ENCODE measurements around the gene TFF1. TPM values are rescaled to one million over a fixed set of nuclear protein-coding genes. Genes with fewer than 3 reads are reported as not detected.

The TFF1 gene
- total RNA-seq, 2 donors from 2014 or later, result 3.0 to 66.4 TPM

DNA sequence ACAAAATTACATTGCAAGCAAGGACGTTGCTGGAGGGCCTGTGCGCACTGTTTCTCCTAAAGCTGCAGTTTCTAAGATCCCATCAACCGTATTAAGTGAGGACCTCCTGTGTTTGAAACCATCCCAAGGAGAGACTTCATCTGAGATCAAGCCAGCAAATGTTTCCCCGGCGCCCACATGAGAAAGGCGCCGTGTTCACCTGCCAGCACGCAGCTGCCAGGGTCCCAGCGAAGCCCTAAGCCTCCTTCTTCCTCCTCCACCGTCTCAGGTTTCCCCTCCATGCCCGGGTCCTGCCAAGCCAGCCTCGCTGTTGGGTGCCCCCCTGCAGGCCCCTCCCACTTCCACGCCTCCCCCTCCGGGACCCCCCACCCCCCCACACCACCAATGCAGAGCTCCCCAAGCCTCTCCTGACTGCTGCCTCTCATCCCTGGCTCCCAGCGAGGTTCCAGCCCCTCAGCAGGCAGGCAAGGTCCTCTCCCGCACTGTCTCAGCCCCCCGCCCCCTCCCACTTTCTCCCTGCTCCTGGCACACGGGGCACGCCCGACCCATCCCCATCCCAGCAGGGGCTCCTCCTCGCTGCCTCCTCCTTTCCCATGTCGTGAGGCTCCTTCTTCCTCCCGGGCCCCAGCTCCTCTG, 8.6 kb upstream of the TFF1 start:
- H3K4me1 ChIP-seq, result peaks cover 4% of the 10 kb centered on the region
- TF ChIP-seq POLR2A (IDR thresholded peaks at IDR 0.05), result no peak
- TF ChIP-seq, protein P1, sequence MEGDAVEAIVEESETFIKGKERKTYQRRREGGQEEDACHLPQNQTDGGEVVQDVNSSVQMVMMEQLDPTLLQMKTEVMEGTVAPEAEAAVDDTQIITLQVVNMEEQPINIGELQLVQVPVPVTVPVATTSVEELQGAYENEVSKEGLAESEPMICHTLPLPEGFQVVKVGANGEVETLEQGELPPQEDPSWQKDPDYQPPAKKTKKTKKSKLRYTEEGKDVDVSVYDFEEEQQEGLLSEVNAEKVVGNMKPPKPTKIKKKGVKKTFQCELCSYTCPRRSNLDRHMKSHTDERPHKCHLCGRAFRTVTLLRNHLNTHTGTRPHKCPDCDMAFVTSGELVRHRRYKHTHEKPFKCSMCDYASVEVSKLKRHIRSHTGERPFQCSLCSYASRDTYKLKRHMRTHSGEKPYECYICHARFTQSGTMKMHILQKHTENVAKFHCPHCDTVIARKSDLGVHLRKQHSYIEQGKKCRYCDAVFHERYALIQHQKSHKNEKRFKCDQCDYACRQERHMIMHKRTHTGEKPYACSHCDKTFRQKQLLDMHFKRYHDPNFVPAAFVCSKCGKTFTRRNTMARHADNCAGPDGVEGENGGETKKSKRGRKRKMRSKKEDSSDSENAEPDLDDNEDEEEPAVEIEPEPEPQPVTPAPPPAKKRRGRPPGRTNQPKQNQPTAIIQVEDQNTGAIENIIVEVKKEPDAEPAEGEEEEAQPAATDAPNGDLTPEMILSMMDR (IDR thresholded peaks at IDR 0.05), result no peak
- DNase-seq (no peak), ATAC-seq (no peak)
- no peak overlapping the region for H3K4me3 ChIP-seq
- H3K27ac ChIP-seq, result no peak overlapping the region
- H3K27me3 ChIP-seq, result no peaks in the 10 kb centered on the region
- intact Hi-C loops (cut with DNase I), result no loop called here
- 43 to 58% methylated on average over 20 to 22 of the region's 23 CpGs for WGBS, 2 donors
- no peaks in the 10 kb centered on the region for H3K36me3 ChIP-seq (replicated peaks in 1 of 2; ENCODE audit: insufficient read depth in 1 of 2, low read depth in 2 of 2)
- H3K9me3 ChIP-seq, result no peaks in the 10 kb centered on the region

DNA sequence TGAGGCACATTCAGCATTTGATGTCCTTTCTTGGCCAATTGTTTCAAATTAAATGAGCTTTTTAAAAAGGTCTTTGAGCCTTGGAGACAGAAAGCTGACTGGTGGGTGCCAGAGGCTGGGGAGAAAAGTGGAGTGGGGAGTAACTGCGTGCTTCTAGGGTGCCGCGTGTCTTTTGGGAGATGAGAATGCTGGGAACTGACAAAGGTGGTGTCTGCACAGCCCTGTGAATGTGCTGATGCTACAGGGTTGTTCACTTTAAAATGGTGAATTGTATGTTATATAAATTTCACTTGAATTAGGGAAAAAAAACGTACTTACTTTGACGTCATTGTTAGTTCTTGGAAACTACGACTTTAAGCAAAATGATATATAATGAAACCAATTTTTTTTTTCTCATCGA, 8.1 kb upstream of the TFF1 start:
- DNase-seq (no peak), ATAC-seq (no peak)
- 74 to 77% methylated on average over 7 of the region's 7 CpGs for WGBS, 2 donors
- H3K9me3 ChIP-seq, result no peaks in the 10 kb centered on the region
- no peak for TF ChIP-seq POLR2A (IDR thresholded peaks at IDR 0.05)
- TF ChIP-seq, protein P1 (IDR thresholded peaks at IDR 0.05), result no peak
- H3K27me3 ChIP-seq, result no peaks in the 10 kb centered on the region
- H3K4me1 ChIP-seq, result peaks cover 4% of the 10 kb centered on the region
- intact Hi-C loops (cut with DNase I), result no loop called here
- H3K4me3 ChIP-seq, result no peak overlapping the region
- no peak overlapping the region for H3K27ac ChIP-seq
- H3K36me3 ChIP-seq (replicated peaks in 1 of 2; ENCODE audit: insufficient read depth in 1 of 2, low read depth in 2 of 2), result no peaks in the 10 kb centered on the region

DNA sequence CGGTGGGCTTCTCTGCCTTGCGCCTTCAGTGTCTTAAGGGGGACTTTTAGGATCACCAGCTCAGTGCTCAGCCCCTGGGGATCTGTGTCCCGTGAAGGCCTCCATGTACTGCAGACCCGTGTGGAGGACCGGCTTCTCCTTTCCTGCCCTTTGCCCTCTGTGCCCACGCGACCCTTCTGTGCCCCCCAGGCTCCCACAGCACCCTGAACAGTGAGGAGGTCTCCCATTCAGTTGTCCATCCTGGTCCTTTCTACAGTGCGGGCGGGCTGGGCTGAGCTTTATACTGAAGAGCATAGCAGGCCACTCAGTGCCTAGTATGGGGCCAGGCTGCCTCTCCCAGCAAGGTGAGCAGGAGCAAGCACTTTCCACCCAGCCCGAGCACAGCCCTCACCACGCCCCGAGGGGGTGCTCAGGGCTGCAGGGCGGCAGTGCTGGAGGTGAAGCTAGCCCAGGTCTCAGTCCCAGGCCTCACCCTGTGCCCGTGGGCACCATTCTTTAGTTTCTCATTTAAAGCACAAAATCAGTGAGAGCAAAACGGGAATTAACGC, 7.6 kb upstream of the TFF1 start:
- Histone ChIP-seq H3K4me3 (no peak overlapping the region), H3K27me3 (no peaks in the 10 kb centered on the region), H3K27ac (no peak overlapping the region), H3K4me1 (peaks cover 4% of the 10 kb centered on the region), H3K36me3 (replicated peaks in 1 of 2; ENCODE audit: insufficient read depth in 1 of 2, low read depth in 2 of 2) (no peaks in the 10 kb centered on the region), H3K9me3 (no peaks in the 10 kb centered on the region)
- intact Hi-C loops (cut with DNase I), result no loop called here
- ATAC-seq, result no peak
- no peak for DNase-seq
- TF ChIP-seq, protein P1 (IDR thresholded peaks at IDR 0.05), result no peak
- TF ChIP-seq POLR2A (IDR thresholded peaks at IDR 0.05), result no peak
- WGBS, 2 donors, result 81 to 93% methylated on average over 15 to 16 of the region's 16 CpGs

DNA sequence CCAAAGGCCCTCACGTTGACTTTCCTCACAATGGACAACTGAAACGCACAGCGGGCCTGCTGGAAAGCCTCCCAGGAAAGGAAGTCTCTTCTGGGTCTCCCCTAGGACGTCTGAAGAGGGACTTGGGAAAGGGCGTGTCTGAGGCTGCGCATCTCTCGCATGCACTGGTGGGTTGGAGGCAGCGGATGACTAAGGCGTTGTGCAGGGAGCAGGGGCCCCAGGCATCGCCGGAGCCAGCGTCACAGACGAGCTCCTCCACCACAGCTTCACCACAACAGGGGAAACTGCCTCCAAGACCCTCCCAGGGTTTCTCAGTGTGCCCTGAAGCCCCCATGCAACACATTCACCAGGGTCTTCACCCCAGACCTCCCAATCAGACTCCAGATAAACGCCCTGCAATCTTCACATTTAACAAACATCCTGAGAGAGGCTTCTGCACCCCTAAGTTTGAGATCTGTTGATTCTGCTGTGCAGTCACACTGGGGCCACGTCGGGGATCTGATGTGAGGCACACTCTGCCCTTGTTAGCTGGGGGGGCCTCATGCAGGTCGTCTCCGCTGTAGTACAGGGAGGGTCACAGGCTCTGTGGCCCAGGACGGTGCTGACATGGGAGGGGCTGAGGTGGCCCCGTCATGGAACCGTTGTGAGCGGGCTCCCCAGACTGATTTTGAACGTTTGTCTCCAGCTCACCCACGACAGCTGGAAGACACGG, 7.0 kb upstream of the TFF1 start:
- H3K4me3 ChIP-seq, result no peak overlapping the region
- no peak overlapping the region for H3K27ac ChIP-seq
- no peak for DNase-seq
- no peak for ATAC-seq
- 75 to 77% methylated on average over 16 to 24 of the region's 25 CpGs for WGBS, 2 donors
- H3K9me3 ChIP-seq, result no peaks in the 10 kb centered on the region
- intact Hi-C loops (cut with DNase I), result no loop called here
- H3K4me1 ChIP-seq, result peaks cover 4% of the 10 kb centered on the region
- TF ChIP-seq, protein P1 (IDR thresholded peaks at IDR 0.05), result no peak
- TF ChIP-seq POLR2A (IDR thresholded peaks at IDR 0.05), result no peak
- no peaks in the 10 kb centered on the region for H3K27me3 ChIP-seq
- no peaks in the 10 kb centered on the region for H3K36me3 ChIP-seq (replicated peaks in 1 of 2; ENCODE audit: insufficient read depth in 1 of 2, low read depth in 2 of 2)

All from body of pancreas (tissue), 4 donors.